Thymus (tissue), 11 donors: Measurements from ENCODE around the gene APOC3. TPM values are rescaled to one million over a fixed set of nuclear protein-coding genes. Genes with fewer than 3 reads are reported as not detected.
A peak's percentile ranks its signal among the peaks of the same experiment; 100 is the strongest.
"Not testable (repeated sequence)": the region's sequence is repeated elsewhere in the genome, so short reads cannot be mapped to it uniquely, and the experiment has no call there.

Experiments used
- DNase-seq, 9 donors: peaks; one replicate each; pipeline ENCODE4 v3.0.0-alpha.2; 2013; ENCODE audit warnings: low spot score in 9 of 9, low read depth in 6 of 9, missing footprints in 1 of 9
- H3K27ac ChIP-seq, 2 donors: one replicate each; pipeline ENCODE4 v1.5.1; 2013; ENCODE audit warnings: control low read depth in 1 of 2, low read depth in 1 of 2, low read length in 1 of 2, mild to moderate bottlenecking in 1 of 2, moderate library complexity in 1 of 2
- H3K27me3 ChIP-seq, 2 donors: one replicate each; pipeline ENCODE4 v1.5.1; 2013; ENCODE audit warnings: low read length in 1 of 2; ENCODE audit not compliant: control insufficient read depth in 2 of 2, insufficient read depth in 1 of 2
- H3K36me3 ChIP-seq, 2 donors: one replicate each; pipeline ENCODE4 v1.5.1; 2013; ENCODE audit warnings: low read length in 1 of 2, mild to moderate bottlenecking in 1 of 2, moderate library complexity in 1 of 2; ENCODE audit not compliant: control insufficient read depth in 2 of 2, insufficient read depth in 2 of 2
- H3K4me1 ChIP-seq, 2 donors: one replicate each; pipeline ENCODE4 v1.5.1; 2013; ENCODE audit warnings: low read length in 2 of 2; ENCODE audit not compliant: control insufficient read depth in 2 of 2, insufficient read depth in 2 of 2
- H3K4me3 ChIP-seq, 2 donors: one replicate each; pipeline ENCODE4 v1.5.1; 2013; ENCODE audit warnings: low read length in 2 of 2, control low read depth in 1 of 2, mild to moderate bottlenecking in 1 of 2
- H3K9me3 ChIP-seq, 2 donors: one replicate each; pipeline ENCODE4 v1.5.1; 2013; ENCODE audit warnings: low read length in 1 of 2, mild to moderate bottlenecking in 1 of 2; ENCODE audit not compliant: control insufficient read depth in 2 of 2, insufficient read depth in 1 of 2
- WGBS: extraction: QIAGEN DNeasy Blood & Tissue Kit; methylation state at CpG from one replicate; pipeline ENCODE4 v1.1.7; 2013; 5-methylcytosine and 5-hydroxymethylcytosine counted together
- polyA plus RNA-seq: library from polyadenylated mRNA; stranded (reverse); fragments of 200-250 nt; gene quantifications from one replicate; pipeline ENCODE4 v1.2.3, GENCODE V29; 2013
- total RNA-seq: library from RNA; stranded (reverse); fragments of 120-200 nt; gene quantifications from one replicate; pipeline ENCODE4 v1.2.4, GENCODE V29; 2013
- donor health status: healthy.

The APOC3 gene
- total and polyA plus RNA-seq, 2 donors = 1.1 to 9.8 TPM

DNA sequence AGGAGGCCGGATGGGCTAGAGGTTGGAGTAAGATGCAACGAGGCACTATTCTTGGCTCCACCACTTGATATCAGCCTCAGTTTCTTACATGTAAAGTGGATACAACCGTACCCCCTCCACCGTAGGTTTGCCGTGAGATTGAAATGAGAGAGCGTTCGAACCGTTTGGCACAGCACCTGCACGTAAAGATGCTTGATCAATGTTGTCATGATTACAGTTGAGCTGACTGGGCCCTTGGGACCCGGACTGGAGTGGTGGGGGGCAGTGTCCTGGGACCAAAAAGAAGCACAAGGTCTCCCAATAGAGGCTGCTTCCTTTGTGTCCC, 3.7 kb downstream of the APOC3 start:
- Histone ChIP-seq H3K27me3 (peaks cover 0 to 3% of the 10 kb centered on the region in 2 donors), H3K4me1 (peaks cover 6 to 16% of the 10 kb centered on the region in 2 donors), H3K4me3 (no peak overlapping the region), H3K36me3 (no peaks in the 10 kb centered on the region), H3K9me3 (no peaks in the 10 kb centered on the region), H3K27ac (no peak overlapping the region)
- 97% methylated on average over 10 of the region's 10 CpGs for WGBS
- no peak for DNase-seq

GRCh38 chr11:116833816-116834534, 4.3 kb downstream of the APOC3 start:
- no peak overlapping the region for H3K27ac ChIP-seq
- no peaks in the 10 kb centered on the region for H3K9me3 ChIP-seq
- no peaks in the 10 kb centered on the region for H3K36me3 ChIP-seq
- DNase-seq = no peak
- WGBS = 96% methylated on average over 14 of the region's 14 CpGs
- H3K4me3 ChIP-seq = no peak overlapping the region
- peaks cover 6 to 16% of the 10 kb centered on the region in 2 donors for H3K4me1 ChIP-seq
- H3K27me3 ChIP-seq = peaks cover 0 to 3% of the 10 kb centered on the region in 2 donors

DNA sequence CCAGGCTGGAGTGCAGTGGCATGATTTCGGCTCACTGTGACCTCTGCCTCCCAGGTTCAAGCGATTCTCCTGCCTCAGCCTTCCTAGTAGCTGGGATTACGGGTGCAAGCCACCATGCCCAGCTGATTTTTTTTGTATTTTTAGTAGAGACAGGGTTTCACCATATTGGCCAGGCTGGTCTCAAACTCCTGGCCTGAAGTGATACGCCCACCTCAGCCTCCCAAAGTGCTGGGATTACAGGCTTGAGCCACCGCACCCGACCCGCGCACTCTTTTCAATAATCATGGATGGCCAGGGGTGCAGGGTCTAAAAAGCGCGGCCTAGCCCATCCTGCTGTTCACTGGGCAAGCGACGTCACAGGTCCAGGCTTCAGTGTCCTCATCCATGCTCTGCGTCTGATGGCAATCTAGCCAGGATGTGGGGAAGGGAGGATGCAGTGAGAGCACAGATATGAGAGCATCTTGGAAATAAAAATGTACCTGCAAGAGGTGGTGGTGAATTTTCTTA, 4.9 kb downstream of the APOC3 start:
- peaks cover 6 to 16% of the 10 kb centered on the region in 2 donors for H3K4me1 ChIP-seq
- WGBS = 84% methylated on average over 13 of the region's 13 CpGs
- DNase-seq, H3K27me3 ChIP-seq, H3K36me3 ChIP-seq, H3K27ac ChIP-seq, H3K9me3 ChIP-seq, H3K4me3 ChIP-seq: not testable (repeated sequence)

DNA sequence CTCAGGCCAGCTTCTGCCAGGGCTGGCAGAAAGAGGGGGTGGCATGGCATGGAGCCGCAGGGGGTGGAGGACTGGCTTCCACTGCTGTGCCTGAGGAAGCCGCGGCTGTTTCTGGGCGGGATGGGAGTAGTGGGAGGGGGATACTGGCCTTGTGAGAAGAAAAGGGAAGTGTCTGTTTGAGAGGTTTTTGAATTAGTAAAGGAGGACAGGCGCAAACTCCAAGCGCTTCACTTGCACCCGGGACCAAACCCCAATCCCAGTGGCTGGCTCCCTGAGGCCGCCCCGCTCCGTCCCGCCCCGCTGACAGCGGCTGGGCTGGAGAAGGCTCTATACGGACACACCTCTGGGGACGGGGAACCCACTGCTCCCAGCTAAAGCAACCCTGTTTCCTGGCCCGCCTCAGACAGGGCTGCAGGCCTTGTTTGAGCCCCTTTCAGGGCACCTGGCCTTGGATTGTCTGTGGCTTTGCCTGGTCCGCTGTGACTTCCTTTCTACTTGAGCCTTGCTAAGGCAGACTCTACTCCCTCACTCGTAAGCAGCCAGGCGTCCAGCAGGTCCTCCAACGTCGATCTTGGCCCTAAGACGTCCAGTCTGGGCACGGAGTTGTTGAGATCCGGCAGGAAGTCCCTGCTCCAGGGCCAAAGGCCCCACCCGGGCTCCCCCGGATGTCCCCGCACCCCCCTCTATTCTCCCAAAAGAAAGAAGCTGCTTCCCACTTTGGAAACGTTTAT, 5.5 kb downstream of the APOC3 start:
- Histone ChIP-seq H3K4me1 (peaks cover 6 to 16% of the 10 kb centered on the region in 2 donors), H3K27ac (peak overlapping the region; percentile 9 to 53), H3K36me3 (no peaks in the 10 kb centered on the region), H3K4me3 (peak overlapping the region; percentile 50 to 51), H3K9me3 (no peaks in the 10 kb centered on the region), H3K27me3 (peaks cover 0 to 3% of the 10 kb centered on the region in 2 donors)
- DNase-seq = no peak
- 12% methylated on average over 28 of the region's 28 CpGs for WGBS

DNA sequence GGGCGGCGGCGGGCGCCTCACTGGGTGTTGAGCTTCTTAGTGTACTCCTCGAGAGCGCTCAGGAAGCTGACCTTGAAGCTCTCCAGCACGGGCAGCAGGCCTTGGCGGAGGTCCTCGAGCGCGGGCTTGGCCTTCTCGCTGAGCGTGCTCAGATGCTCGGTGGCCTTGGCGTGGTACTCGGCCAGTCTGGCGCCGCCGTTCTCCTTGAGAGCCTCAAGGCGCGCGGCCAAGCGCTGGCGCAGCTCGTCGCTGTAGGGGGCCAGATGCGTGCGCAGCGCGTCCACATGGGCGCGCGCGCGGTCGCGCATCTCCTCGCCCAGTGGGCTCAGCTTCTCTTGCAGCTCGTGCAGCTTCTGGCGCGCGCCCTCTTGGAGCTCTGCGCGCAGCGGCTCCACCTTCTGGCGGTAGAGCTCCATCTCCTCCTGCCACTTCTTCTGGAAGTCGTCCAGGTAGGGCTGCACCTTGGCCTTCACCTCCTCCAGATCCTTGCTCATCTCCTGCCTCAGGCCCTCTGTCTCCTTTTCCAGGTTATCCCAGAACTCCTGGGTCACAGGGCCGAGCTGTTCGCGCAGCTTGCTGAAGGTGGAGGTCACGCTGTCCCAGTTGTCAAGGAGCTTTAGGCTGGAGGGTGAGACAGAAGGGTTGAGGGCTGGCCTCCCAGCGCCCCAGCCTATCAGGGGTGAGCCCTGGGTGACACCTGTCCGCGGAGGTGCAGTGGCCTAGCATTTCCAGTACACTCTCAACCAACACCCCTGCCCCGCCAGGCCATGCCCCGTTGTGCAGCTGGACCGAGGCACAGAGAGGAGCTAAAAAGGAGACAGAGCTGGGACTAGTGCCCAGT, 6.3 kb downstream of the APOC3 start:
- Histone ChIP-seq H3K4me3 (peak overlapping the region; percentile 50 to 51), H3K4me1 (peaks cover 6 to 16% of the 10 kb centered on the region in 2 donors), H3K36me3 (no peaks in the 10 kb centered on the region), H3K27ac (peak overlapping the region; percentile 9 to 53), H3K27me3 (peaks cover 0 to 3% of the 10 kb centered on the region in 2 donors), H3K9me3 (no peaks in the 10 kb centered on the region)
- whole genome bisulfite sequencing = 14% methylated on average over 57 of the region's 57 CpGs
- DNase-seq = peak in 8 of 9 donors; percentile 75 to 93 (median 83)

GRCh38 chr11:116836632-116836991, 6.9 kb downstream of the APOC3 start:
- H3K4me1 ChIP-seq = peaks cover 6 to 16% of the 10 kb centered on the region in 2 donors
- WGBS = 98% methylated on average over 7 of the region's 7 CpGs
- H3K4me3 ChIP-seq = no peak overlapping the region
- DNase-seq = no peak
- H3K36me3 ChIP-seq = no peaks in the 10 kb centered on the region
- H3K9me3 ChIP-seq = no peaks in the 10 kb centered on the region
- H3K27ac ChIP-seq = no peak overlapping the region
- H3K27me3 ChIP-seq = peaks cover 0 to 3% of the 10 kb centered on the region in 2 donors

DNA sequence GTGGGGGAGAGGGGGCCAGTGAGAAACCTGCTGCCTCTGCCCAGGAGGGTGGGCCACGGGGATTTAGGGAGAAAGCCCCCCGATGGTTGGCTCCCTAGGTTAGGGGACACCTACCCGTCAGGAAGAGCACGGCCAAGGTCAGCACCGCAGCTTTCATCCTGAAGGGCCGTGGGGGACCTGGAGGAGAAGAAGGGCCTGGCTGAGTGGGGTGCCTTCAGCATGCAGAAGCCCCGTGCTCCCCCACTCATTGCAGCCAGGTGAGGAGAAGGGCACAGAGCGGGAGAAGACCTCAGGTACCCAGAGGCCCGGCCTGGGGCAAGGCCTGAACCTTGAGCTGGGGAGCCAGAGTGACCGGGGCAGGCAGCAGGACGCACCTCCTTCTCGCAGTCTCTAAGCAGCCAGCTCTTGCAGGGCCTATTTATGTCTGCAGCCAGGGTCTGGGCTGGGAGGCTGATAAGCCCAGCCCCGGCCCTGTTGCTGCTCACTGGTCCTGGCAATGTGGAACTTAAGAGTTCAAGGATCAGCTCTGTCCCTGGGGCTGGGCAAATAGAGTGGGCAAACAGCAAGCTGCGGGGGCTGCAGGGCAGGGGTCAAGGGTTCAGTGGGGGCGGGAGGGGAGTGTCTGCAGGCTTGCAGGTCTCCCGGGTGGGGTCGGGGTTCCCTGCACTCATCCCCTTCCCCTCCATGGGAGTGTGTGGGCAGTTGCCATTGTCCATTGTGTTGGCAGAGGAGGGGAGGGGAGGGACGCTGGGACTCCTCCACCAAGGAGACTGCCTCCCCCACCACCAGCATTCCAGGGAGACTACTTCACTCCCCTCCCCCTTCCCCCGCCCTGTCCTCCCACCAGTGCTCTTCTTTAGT, 7.8 kb downstream of the APOC3 start, which contains the start of gene APOA1:
APOA1 (minus strand) TSS at position 392 of the 861 bp plus-strand sequence; CDS start at position 157, 235 bp downstream.
- WGBS = 92% methylated on average over 19 of the region's 19 CpGs
- no peak for DNase-seq
- no peak within 1 kb of the TSS for H3K4me3 ChIP-seq
- H3K9me3 ChIP-seq = no peaks in the 10 kb centered on the region
- peaks cover 6 to 16% of the 10 kb centered on the region in 2 donors for H3K4me1 ChIP-seq
- H3K27ac ChIP-seq = no peak within 1 kb of the TSS
- no peaks in the 10 kb centered on the region for H3K36me3 ChIP-seq
- peaks cover 0 to 3% of the 10 kb centered on the region in 2 donors for H3K27me3 ChIP-seq

GRCh38 chr11:116838321-116839084, 8.8 kb downstream of the APOC3 start:
- Histone ChIP-seq H3K27ac (no peak overlapping the region), H3K36me3 (peaks cover 2 to 3% of the 10 kb centered on the region in 2 donors), H3K4me1 (peaks cover 6 to 16% of the 10 kb centered on the region in 2 donors), H3K9me3 (no peaks in the 10 kb centered on the region), H3K27me3 (peaks cover 0 to 3% of the 10 kb centered on the region in 2 donors), H3K4me3 (no peak overlapping the region)
- 97% methylated on average over 6 of the region's 6 CpGs for WGBS
- no peak for DNase-seq
